ENCODE results near the gene PCBD2. TPM values are rescaled to one million over a fixed set of nuclear protein-coding genes. Genes with fewer than 3 reads are reported as not detected.

The PCBD2 gene
- total and polyA plus RNA-seq, 2 of the 8 experiments (the other 6 are each of a cell fraction or from before 2014, with no cell fraction given), result 4.8 to 10.3 TPM

GRCh38 chr5:135011355-135012032 lies 106.6 kb downstream of the PCBD2 start:
- Histone ChIP-seq H3K79me1 (ENCODE audit: low read depth, low read length) (no peaks in the 10 kb centered on the region), H3K4me1 (replicated peaks in 1 of 4; ENCODE audit: control insufficient read depth in 3 of 4, insufficient read depth in 4 of 4, low read length in 3 of 4) (peaks cover 0 to 2% (median under 1%) of the 10 kb centered on the region in 4 experiments; a peak in 1 of 7 replicates), H3K14ac (ENCODE audit: insufficient read length) (no peak overlapping the region), H3K79me2 (ENCODE audit: control insufficient read depth in 1 of 2, insufficient read depth in 2 of 2, low read length in 2 of 2) (no peaks in the 10 kb centered on the region), H3K4ac (replicated peaks; ENCODE audit: insufficient read length, low read depth, low read length) (no peak overlapping the region), H2BK15ac (ENCODE audit: low read length) (no peak overlapping the region), H3K56ac (replicated peaks; ENCODE audit: insufficient read length, low read depth, low read length) (no peak overlapping the region), H3K23me2 (ENCODE audit: low read depth, low read length) (no peaks in the 10 kb centered on the region), H2AFZ (ENCODE audit: low read length) (no peak overlapping the region), H4K20me1 (replicated peaks in 1 of 2; ENCODE audit: control insufficient read depth in 1 of 2, insufficient read depth in 2 of 2, low read length in 2 of 2) (no peaks in the 10 kb centered on the region), H4K8ac (ENCODE audit: extremely low read depth, insufficient read depth, low read length) (no peak overlapping the region), H3K36me3 (ENCODE audit: control insufficient read depth in 2 of 4, insufficient read depth in 4 of 4, low read length in 3 of 4) (no peaks in the 10 kb centered on the region), H2BK120ac (replicated peaks; ENCODE audit: low read depth, low read length) (no peak overlapping the region), H4K91ac (replicated peaks; ENCODE audit: insufficient read length, low read length) (no peak overlapping the region), H3K4me3 (ENCODE audit: extremely low read depth in 1 of 4, insufficient read depth in 2 of 4, low read depth in 3 of 4, low read length in 4 of 4) (no peak overlapping the region), H4K5ac (ENCODE audit: insufficient read length, low read depth, low read length) (no peak overlapping the region), H3K9ac (replicated peaks in 1 of 4; ENCODE audit: extremely low read depth in 1 of 4, low read depth in 3 of 4, low read length in 3 of 4) (no peak overlapping the region), H3K27ac (ENCODE audit: low read depth, low read length) (no peak overlapping the region), H3K23ac (ENCODE audit: insufficient read length) (no peak overlapping the region), H2AK5ac (ENCODE audit: low read depth, low read length) (no peak overlapping the region), H3K27me3 (replicated peaks in 1 of 4; ENCODE audit: control insufficient read depth in 3 of 4, extremely low read depth in 1 of 4, insufficient read depth in 3 of 4, low read length in 3 of 4) (no peaks in the 10 kb centered on the region; a peak in 1 of 7 replicates), H2BK12ac (ENCODE audit: low read depth, low read length) (no peak overlapping the region), H3K18ac (ENCODE audit: extremely low read depth, low read length) (no peak overlapping the region), H2BK5ac (ENCODE audit: low read depth, low read length) (no peak overlapping the region), H2BK20ac (ENCODE audit: low read length) (no peak overlapping the region), H3K4me2 (ENCODE audit: insufficient read depth in 1 of 2, low read depth in 2 of 2, low read length in 2 of 2) (no peak overlapping the region), H3K9me3 (ENCODE audit: insufficient read depth in 2 of 2, low read depth in 1 of 2, low read length in 1 of 2) (no peaks in the 10 kb centered on the region)
- ChIA-PET POLR2A (ENCODE audit: partially characterized antibody) (interaction anchor here (1.2 kb wide), 1 partner anchor 14 kb away, joined by 4 read pairs; no protein-coding TSS in a partner anchor), CTCF (ENCODE audit: partially characterized antibody) (interaction anchor here (1.3 to 2.1 kb wide), 5 partner anchors 8 to 168 kb away, joined by 3 to 12 read pairs (median 5); no protein-coding TSS in a partner anchor)
- 94% methylated on average over 4 of the region's 4 CpGs; no CpG with 5 or more reads in 1 of the 2 experiments for WGBS, 2 experiments (ENCODE audit: extremely low coverage in 1 of 2, insufficient coverage in 1 of 2, insufficient read length in 1 of 2, insufficient replicate concordance in 2 of 2, low coverage in 1 of 2, low lambda C conversion rate in 2 of 2, missing lambda C conversion rate in 1 of 2)
- DNase-seq (ENCODE audit: low read depth in 1 of 2, low spot score in 2 of 2), result no peak
- no peak for FAIRE-seq
- TF ChIP-seq TAF7 (optimal IDR thresholded peaks at IDR 0.05; ENCODE audit: borderline replicate concordance, low read depth, low read length) (no peak), SUZ12 (IDR thresholded peaks at IDR 0.05; ENCODE audit: low read length) (no peak), POLR2A (IDR thresholded peaks at IDR 0.05; ENCODE audit: control extremely low read depth in 1 of 2, low read depth in 2 of 2, low read length in 2 of 2) (no peak), SAP30 (IDR thresholded peaks at IDR 0.05; ENCODE audit: insufficient read depth, insufficient replicate concordance, low read length) (no peak), CREB1 (IDR thresholded peaks at IDR 0.05) (no peak), TCF12 (IDR thresholded peaks at IDR 0.05; ENCODE audit: low read depth, low read length) (no peak), MAFK (IDR thresholded peaks at IDR 0.05; ENCODE audit: low read depth, low read length) (no peak)
- TF ChIP-seq, protein P1, sequence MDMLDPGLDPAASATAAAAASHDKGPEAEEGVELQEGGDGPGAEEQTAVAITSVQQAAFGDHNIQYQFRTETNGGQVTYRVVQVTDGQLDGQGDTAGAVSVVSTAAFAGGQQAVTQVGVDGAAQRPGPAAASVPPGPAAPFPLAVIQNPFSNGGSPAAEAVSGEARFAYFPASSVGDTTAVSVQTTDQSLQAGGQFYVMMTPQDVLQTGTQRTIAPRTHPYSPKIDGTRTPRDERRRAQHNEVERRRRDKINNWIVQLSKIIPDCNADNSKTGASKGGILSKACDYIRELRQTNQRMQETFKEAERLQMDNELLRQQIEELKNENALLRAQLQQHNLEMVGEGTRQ (IDR thresholded peaks at IDR 0.05; ENCODE audit: low read length), result no peak
- TF ChIP-seq, protein P2, sequence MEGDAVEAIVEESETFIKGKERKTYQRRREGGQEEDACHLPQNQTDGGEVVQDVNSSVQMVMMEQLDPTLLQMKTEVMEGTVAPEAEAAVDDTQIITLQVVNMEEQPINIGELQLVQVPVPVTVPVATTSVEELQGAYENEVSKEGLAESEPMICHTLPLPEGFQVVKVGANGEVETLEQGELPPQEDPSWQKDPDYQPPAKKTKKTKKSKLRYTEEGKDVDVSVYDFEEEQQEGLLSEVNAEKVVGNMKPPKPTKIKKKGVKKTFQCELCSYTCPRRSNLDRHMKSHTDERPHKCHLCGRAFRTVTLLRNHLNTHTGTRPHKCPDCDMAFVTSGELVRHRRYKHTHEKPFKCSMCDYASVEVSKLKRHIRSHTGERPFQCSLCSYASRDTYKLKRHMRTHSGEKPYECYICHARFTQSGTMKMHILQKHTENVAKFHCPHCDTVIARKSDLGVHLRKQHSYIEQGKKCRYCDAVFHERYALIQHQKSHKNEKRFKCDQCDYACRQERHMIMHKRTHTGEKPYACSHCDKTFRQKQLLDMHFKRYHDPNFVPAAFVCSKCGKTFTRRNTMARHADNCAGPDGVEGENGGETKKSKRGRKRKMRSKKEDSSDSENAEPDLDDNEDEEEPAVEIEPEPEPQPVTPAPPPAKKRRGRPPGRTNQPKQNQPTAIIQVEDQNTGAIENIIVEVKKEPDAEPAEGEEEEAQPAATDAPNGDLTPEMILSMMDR (IDR thresholded peaks at IDR 0.05; ENCODE audit: control extremely low read depth in 1 of 3, insufficient read depth in 1 of 3, low read depth in 1 of 3, low read length in 3 of 3), result no peak
